MM.1S (cell line): ENCODE results near the gene CDSN.

ENCODE experiments used
- EZH2 ChIP-seq: fragments of 300-600 bp; sonication (generic); optimal IDR thresholded peaks from 2 replicates; pipeline ENCODE3; 2017; ENCODE audit warnings: low read depth, mild to moderate bottlenecking, antibody characterized with exemption, low read length, mixed read lengths
- EZH2phosphoT487 ChIP-seq: fragments of 300-600 bp; sonication (generic); IDR thresholded peaks from 2 replicates; pipeline ENCODE4 v1.6.1; 2018; ENCODE audit warnings: antibody characterized with exemption, low read length
- TF ChIP-seq, protein P1 (sequence below): fragments of 300-600 bp; sonication (generic); IDR thresholded peaks from 2 replicates; pipeline ENCODE4 v1.5.1; 2016; ENCODE audit warnings: antibody characterized with exemption, low read length, mixed read lengths

DNA sequence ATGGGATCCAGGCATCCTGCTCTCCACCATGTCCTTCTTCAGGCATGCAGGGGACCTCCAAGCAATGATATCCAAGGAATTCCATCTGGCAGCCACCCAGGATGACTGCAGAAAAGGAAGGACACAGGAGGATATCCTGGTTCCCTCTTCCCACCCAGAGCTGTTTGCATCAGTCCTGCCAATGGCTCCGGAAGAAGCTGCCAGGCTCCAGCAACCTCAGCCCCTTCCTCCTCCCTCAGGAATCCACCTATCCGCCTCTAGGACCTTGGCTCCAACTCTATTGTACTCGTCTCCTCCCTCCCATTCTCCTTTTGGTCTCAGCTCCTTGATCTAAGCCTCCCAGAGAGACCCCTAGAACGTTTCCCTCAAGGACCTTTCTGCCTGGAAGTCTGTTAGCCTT is 19.4 kb upstream of the CDSN start:
- TF ChIP-seq, protein P1, sequence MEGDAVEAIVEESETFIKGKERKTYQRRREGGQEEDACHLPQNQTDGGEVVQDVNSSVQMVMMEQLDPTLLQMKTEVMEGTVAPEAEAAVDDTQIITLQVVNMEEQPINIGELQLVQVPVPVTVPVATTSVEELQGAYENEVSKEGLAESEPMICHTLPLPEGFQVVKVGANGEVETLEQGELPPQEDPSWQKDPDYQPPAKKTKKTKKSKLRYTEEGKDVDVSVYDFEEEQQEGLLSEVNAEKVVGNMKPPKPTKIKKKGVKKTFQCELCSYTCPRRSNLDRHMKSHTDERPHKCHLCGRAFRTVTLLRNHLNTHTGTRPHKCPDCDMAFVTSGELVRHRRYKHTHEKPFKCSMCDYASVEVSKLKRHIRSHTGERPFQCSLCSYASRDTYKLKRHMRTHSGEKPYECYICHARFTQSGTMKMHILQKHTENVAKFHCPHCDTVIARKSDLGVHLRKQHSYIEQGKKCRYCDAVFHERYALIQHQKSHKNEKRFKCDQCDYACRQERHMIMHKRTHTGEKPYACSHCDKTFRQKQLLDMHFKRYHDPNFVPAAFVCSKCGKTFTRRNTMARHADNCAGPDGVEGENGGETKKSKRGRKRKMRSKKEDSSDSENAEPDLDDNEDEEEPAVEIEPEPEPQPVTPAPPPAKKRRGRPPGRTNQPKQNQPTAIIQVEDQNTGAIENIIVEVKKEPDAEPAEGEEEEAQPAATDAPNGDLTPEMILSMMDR, result no peak
- TF ChIP-seq EZH2phosphoT487 (no peak), EZH2 (no peak)
